Measurements from ENCODE around the gene POC1B.

The POC1B gene

DNA sequence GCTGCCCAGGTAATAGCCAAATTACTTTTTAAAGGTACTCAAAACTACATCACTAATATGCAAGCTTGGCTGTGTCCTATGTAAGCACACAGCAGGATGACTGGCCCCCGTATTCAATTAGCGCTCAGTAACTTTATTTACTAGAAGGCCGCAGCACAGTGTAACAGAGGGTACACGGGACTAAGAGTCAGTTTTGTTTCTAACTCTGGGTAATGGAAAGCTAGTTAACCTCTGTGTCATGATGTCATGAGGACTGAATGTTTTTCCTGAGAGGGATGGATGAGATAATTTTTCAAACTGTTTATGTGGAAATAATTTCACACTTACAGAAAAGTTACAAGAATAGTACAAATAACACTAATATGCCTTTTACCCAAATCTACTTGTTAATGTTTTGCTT, 28.4 kb downstream of the POC1B start:
- no peak for DNase-seq (ENCODE audit: low read depth in 2 of 3, low spot score in 1 of 3)

DNA sequence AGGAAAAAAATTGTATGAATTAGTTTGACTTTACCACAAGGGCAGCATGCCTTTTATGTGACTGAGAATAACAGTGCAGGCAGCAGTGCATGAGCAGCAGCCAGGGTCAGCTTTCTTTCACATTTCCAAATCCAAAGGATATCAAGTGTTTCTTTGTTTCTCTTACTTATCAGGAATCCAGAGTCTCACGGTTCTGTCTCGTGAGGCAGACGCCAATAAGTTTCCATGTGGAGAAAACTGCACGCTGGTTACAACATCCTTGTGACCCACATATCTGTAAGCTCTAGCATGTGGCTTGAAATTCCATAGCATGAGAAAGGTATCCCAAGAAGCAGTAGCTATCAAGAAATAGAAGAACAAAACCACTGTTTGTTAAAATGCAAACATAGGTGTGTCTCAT, 28.8 kb downstream of the POC1B start:
- DNase-seq (ENCODE audit: low read depth in 2 of 3, low spot score in 1 of 3): no peak

DNA sequence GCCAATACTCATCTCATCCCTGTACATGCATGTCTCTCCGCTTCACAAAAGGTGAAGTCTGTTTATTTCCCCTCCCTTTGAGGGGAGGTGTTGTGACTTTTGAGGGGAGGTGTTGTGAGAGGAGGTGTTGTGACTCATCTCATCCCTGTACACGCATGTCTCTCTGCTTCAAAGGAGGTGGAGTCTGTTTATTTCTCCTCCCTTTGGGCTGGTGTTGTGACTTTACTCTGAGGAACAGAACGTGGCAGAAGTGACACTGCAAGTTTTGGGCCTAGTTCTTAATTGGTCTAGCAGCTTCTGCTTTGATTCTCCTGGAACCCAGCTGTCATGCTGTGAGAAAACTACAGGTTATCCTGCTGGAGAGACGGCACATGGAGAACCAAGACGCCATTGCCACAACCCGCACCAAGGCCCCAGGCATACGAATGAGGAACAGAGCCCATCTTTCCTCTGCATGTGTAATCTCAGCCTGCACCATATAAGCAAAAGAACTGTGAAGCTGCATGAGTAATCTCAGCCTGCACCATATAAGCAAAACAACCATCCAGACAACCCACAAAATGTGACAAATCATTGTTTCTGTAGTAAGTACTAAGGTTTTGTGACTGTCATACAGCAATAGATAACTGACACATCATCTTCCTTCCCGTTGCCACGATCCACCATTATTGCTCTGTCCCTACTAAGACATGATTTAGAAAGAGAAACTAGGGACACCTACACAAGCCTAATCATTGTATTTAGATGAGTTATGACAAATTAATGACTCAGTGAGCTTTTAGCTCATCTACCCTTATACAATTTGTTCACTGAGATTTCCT, 31.2 kb downstream of the POC1B start:
- DNase-seq (ENCODE audit: low read depth in 2 of 3, low spot score in 1 of 3): peak; percentile 29 to 50 (median 31)

DNA sequence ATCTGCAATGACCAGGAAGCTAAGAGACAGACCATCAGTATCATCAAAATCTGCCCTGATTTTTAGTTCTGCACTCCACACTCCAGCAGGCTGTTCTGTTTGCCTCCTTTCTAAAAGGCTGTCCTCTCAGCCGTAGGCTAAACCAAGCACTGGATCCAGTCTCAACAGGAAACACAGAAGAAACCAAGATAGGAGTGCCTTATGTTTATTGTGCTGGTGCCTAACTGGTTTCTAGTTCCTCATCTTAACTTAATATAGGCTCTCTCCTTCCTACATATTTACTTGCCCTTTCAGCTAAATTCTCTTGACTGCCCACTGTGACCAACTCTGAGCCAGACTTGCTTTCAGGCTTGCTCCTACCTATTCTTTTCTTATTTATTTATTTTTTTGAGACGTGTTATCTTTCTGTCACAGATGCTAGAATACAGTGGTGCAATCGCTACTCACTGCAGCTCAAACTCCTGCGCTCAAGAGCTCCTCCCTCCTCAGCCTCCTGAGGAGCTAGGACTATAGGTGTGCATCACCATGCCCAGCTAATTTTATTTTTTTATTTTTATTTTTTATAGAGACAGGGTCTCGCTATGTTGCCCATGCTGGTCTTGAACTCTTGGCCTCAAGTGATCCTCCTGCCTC, 32.1 kb downstream of the POC1B start:
- no peak for DNase-seq (ENCODE audit: low read depth in 2 of 3, low spot score in 1 of 3)

DNA sequence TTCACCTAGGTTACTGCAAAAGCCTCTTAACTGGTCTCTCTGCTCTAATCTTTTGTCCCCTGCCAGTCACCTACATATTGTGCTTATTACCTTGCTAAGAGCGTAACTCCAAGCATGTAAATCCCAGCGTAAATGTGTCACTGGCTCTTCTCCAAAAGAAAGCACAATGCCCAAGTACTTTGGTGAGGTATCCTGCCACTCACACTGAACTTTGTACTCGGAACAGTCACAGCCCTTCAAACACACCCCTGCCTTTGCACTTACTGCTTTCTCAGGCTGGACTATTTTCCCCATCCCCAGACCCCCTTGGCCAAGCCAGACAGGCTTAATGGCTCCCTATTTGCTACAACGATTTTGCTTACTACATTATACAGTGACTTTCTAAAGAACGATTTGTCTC, 33.0 kb downstream of the POC1B start:
- DNase-seq (ENCODE audit: low read depth in 2 of 3, low spot score in 1 of 3): no peak

DNA sequence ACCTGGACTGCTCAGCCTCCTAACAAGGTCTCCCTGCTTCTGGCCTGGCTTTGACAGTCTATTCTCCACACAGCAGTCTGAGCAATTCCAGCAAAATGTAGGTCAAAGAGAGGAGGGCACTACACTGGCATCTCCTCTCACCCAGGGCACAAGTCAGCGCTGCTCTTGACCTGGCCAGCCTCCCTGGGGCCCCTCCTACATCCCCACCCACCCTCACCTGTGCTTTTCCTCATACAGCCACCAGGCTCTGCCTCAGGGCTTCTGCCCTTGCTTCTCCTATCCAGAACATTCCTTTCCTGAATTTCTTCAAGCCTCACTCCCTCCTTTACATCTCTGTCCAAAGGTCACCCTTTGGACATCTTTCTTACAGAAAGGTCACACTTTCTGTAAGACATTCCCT, 34.9 kb downstream of the POC1B start:
- DNase-seq (ENCODE audit: low read depth in 2 of 3, low spot score in 1 of 3): no peak

DNA sequence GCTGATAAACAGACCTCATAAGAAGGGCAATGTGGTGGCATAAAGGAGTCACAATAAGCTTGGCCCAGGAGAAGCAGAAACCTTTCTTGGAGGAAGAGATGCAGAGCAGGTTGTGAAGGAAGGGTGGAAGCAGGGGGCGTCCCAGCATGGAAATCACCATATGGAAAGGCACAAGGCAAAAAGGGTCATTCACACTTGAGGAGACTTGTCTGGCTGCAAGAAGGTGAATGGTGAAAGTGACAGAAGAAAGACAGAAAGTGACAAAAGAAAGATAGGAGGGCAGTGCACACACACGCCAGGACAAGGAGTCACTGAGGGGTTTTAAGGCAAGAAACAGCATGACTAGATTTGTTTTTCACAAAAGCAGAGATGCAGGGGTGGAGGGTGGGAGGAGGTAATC, 39.6 kb downstream of the POC1B start:
- DNase-seq (ENCODE audit: low read depth in 2 of 3, low spot score in 1 of 3): no peak

DNA sequence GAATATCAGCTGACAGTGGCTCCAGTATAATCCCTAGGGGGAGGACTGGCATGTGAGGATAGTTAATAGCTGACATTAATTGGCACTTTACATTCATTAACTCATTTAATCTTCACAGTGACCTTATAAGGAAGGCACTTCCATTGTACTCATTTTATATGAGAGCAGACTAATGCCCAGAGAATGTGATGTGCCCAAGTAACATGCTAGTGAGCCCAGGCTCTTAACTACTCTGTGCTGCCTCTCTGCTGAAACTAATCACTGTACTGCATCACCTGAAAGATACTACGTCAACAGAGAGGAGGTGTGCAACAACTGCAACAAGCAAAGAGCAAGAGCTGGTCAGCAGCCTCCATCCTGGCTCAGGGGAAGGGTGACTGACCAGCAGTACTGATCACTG, 41.4 kb downstream of the POC1B start:
- DNase-seq (ENCODE audit: low read depth in 2 of 3, low spot score in 1 of 3): no peak

DNA sequence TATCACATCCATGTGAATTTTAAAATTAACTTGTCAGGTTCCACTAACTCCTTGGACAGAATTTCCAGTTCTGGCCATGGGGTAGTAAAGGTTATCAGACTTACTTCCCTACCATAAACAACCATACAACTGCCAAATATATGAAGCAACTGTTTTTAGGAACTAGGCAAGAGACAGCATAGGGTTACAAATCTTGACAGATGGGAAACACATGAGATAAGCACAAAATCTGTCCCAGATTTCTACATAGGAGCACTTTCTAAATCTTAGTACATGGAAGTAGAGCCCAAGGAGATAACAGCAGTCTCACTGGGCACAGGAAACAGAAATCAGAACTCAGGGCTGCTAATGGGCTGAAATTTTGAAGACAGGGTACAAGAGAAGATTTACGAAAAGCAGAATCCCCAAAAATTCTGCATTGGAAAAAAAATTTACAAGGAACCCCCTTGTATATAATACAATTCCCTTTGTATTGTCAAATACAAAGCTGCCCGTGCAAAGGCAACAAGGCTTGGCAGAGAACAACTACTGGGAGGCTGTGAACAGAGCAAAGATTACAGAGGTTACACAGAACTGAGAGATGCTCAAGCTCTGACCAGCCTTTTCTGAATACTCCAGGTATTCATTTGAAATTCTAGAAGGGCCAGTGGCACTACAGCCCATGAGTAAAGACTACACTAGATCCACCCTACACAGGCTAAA, 44.5 kb downstream of the POC1B start:
- no peak for DNase-seq (ENCODE audit: low read depth in 2 of 3, low spot score in 1 of 3)

DNA sequence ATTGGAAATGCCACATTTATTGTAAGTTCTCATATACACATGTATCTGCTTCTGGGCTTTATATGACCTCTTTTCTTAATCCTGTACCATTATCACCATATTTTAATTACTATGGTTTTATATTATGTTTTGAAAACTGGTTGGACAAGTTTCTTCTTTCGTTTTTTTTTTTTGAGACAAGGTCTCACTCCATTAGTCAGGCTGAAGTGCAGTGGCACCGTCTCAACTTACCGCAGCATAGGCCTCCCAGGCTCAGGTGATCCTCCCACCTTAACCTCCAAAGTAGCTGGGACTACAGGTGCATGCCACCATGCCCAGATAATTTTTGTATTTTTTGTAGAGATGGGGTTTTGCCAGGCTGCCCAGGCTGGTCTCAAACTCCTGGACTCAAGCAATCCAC, 45.9 kb downstream of the POC1B start:
- DNase-seq (ENCODE audit: low read depth in 2 of 3, low spot score in 1 of 3): no peak

DNA sequence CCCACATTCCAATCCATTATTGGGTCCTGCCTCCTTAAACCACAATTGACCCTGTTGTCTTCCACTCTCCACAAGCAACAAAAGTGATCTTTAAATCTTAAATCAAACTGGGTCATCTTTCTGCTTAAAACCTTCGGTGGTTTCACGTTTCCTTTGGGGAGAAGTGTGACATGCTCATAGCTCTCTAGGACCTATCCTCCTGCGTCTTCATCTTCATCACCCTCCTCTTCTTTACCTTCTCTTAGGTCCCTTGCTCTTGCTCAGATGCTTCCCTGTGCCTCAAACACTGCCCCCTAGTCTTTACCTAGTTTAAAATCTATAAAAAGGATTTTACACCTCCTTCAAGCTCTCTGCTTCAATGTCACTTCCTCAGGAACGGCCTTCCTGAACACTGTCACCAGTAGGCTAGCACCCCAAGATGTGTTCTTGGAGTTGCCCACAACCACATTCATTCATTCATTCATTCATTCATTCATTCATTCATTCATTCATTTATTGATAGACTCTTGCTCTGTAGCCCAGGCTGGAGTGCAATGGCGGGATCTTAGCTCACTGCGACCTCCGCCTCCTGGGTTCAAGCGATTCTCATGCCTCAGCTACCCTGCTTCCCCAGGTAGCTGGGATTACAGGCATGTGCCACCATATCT, 48.1 kb downstream of the POC1B start:
- DNase-seq (ENCODE audit: low read depth in 2 of 3, low spot score in 1 of 3): no peak

DNA sequence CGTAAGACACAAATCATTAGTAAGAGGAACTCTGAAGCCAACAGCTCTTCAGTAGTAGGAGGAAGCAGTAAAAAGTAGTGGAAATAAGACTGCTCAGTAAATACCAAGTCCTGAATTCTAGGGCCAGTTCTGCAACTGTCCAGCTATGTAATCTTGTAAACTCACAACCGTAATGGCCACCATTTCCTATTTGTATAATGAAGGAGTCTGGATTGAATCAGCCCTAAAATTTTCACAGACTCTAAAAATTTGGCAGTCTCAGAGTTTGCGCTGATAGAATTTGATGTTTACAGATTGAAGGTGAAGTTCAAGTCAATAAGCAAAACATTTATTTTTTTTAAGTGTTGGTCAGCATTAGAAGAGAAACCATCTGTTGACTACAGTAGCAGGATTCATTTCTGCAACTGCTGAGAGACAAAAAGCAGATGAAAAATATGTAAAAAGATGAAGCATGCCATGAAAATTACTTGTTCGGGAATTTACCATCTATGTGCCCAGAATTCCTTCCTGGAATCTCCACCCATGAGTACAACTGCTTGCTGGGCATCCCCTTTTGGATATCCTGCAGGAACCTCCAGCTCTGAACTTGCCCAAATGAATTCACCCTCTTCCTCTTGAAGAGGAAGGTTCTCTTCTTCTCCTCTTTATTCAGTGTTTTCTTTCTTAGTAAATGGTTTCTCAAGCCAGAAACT, 48.8 kb downstream of the POC1B start:
- no peak for DNase-seq (ENCODE audit: low read depth in 2 of 3, low spot score in 1 of 3)

DNA sequence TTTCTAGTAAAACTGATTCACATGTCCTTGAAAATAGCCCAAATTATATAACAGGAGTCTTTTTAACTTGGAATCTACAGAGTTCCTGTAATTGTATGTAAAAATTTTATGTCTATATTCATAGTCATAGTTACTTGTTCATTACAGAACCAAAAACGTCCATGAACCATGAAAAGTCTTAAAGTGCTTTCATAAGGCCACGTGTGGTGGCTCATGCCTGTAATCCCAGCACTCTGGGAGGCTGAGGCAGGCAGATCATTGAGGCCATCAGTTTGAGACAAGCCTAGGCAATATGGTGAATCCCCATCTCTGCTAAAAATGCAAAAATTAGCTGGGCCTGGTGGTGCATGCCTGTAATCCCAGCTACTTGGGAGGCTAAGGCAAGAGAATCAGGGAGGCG, 49.6 kb downstream of the POC1B start:
- no peak for DNase-seq (ENCODE audit: low read depth in 2 of 3, low spot score in 1 of 3)

DNA sequence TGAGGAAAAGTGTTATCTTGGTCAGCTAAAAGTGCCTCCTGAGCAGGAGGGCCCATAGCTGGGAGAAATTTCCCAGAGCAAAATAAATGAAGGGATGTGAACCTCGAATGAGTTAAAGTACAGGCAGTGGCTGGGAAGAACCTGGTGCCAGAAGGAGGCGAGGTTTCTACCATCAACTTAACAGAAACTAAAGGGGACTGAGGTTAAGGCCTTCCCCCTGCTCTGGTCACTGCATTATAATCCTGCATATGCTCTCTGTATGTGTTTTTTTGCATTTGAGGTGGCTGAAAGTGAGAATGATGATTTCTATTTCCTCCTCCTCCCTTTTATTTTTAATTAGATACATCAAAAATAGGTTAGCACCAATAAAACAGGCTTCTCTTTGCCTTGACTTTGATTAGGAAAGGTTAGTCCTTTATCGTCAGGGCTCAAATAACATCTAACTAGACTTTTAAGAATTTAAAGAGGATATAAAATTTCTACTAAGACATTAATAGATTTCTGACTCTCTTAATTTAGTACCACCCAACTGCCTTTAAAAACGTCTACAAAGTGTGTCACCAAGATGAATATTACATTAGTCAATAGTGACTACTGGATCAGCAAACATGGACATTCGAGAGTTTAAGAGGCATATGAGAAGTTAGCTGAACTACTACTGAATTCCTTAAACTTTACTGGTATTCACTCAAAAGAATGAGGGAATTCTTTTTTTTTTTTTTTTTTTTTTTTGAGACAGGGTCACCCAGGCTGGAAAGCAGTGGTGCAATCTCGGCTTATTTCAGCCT, 50.5 kb downstream of the POC1B start:
- DNase-seq (ENCODE audit: low read depth in 2 of 3, low spot score in 1 of 3): no peak

DNA sequence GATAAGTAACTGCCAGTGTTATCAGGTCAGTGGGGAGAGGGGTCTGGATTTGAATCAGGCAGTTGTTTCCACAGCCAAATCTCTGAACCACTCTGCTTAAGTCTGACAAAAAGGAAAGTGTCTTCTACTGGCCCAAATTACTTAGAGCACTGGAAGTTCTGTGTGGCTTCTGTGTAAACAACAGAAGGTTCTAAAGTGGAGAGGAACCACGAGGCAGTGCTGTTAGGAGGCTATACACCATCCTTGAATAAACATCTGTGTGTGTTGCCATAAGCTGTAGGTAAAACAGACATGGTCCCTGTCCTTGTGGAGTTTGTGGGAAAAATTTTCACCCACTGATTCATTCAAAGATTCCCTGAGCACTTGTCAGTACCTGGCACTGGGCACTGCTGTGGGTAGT, 51.2 kb downstream of the POC1B start:
- DNase-seq (ENCODE audit: low read depth in 2 of 3, low spot score in 1 of 3): no peak

DNA sequence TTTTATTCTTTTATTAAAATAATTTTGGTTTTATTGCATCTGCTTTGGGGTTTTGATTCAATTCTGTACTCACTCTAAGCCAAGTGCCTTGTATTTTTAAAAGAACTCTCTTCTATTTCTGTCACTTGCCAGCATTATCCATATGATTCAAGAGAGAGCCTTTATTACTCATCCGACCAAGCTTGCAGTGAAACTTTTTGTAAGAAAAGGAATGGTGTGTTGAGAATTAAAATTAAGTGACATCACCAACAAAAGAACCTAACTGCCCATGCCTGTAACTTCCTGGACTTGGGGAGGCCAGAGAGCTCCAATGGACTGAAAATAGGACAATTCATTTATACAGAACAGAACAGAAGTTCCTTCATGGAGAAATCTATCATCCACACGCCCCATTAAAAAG, 53.3 kb downstream of the POC1B start:
- no peak for DNase-seq (ENCODE audit: low read depth in 2 of 3, low spot score in 1 of 3)

DNA sequence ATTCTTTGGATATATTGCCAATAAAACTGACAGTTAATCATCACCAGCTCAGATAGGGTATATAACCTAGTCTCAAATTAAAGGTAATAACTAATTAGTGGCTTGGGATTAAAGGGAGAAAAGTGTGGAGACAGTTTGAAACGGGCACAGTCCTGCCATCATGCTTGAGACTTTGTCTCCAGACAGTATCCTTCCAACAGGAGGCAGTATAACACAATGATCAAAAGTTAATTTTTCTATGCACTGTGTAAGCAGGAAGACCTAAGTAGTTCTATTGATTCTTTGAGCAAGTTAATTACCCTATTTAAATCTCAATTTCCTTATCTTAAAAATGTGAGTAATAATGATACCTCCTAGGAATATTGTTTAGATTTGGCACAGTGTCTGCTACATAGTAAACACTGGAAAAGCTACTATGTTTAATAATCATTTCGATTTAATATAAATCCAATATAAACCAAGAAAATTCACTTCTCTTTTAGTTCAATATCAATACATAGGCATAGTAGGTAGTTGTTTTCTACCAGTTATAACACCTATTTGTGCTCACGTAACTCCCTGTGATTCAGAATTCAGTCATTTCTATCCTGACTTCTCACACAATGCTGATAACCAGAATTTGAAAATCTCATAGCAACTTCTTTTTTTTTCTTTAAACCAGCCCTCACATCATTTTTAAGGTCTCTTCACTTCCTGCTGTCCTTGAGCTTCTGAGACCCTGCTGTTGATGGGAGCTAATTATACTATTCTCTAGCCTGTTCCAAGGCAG, 54.9 kb downstream of the POC1B start:
- DNase-seq (ENCODE audit: low read depth in 2 of 3, low spot score in 1 of 3): no peak

DNA sequence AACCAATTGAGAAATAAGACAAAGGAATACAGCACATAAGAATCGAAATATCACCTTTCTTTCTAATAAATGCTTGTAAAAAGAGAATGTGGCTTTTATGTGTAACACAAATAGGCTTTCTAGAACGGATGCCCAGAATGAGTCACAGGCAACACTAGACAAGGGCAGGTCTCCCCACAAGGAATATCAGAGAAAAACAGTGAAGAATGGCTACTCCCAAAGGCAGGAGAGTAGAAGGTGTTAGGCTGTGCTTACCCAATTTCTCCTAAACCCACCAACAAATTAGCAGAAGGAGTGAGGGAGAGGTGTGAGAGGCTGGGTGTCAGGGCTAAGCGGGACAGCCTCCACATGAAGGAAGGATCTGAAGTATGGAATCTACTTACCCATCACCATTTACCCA, 56.5 kb downstream of the POC1B start:
- DNase-seq (ENCODE audit: low read depth in 2 of 3, low spot score in 1 of 3): no peak

DNA sequence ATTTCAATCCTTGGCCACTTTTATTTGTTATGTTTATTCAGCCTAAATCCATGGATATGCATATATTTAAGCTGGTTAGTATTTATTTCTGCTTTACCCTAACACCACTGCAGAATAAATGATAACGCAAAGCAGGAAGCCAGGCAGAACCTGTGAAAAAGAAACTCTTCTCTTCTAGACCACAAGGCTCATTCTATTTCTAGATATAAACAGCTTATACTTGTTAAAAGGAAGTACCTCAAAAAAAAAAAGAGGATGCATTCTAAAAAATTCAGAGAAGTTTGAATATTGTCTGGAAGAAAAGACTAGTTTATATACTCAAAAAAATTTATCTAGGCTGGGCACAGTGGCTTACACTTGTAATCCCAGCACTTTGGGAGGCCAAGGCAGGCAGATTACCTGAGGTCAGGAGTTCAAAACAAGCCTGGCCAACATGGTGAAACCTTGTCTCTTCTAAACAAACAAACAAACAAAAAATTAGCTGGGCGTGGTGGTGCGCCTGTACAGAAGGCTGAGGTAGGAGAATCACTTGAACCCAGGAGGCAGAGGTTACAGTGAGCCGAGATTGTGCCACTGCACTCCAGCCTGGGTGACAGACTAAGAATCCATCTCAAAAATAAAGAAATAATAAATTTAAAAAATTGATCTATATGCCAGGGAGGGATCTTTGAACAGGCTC, 57.1 kb downstream of the POC1B start:
- DNase-seq (ENCODE audit: low read depth in 2 of 3, low spot score in 1 of 3): no peak
